HG03097 (cell line): ENCODE data around the gene ATP13A3.

Experiments
- ATAC-seq: cut with Tn5 transposase; IDR thresholded peaks from one replicate; pipeline ENCODE4 v1.9.1; 2021; ENCODE audit not compliant: unreplicated experiment, low FRiP score

Gene ATP13A3

GRCh38 chr3:194481103-194481502, 5.7 kb downstream of the ATP13A3 start:
- ATAC-seq: no peak

- no peak for ATAC-seq
These were observed 10.0 kb downstream of the ATP13A3 start for GRCh38 chr3:194476784-194477183.

GRCh38 chr3:194475978-194476377, 10.8 kb downstream of the ATP13A3 start:
- ATAC-seq: no peak

GRCh38 chr3:194475138-194475932, 11.5 kb downstream of the ATP13A3 start:
- no peak for ATAC-seq

- ATAC-seq: no peak
These were observed 12.1 kb downstream of the ATP13A3 start for GRCh38 chr3:194474675-194475074.

- no peak for ATAC-seq
These were observed 14.4 kb downstream of the ATP13A3 start for GRCh38 chr3:194472290-194472920.

GRCh38 chr3:194471863-194472262, 14.9 kb downstream of the ATP13A3 start:
- no peak for ATAC-seq

- ATAC-seq: no peak
These were observed 16.2 kb downstream of the ATP13A3 start for GRCh38 chr3:194470615-194471014.

GRCh38 chr3:194469977-194470376, 16.8 kb downstream of the ATP13A3 start:
- no peak for ATAC-seq

GRCh38 chr3:194468086-194468485, 18.7 kb downstream of the ATP13A3 start:
- no peak for ATAC-seq

GRCh38 chr3:194466761-194467356, 19.9 kb downstream of the ATP13A3 start:
- ATAC-seq: no peak

- ATAC-seq: no peak
These were observed 20.8 kb downstream of the ATP13A3 start for GRCh38 chr3:194465920-194466570.

- no peak for ATAC-seq
These were observed 21.6 kb downstream of the ATP13A3 start for GRCh38 chr3:194465246-194465645.

- no peak for ATAC-seq
These were observed 22.1 kb downstream of the ATP13A3 start for GRCh38 chr3:194464692-194465091.

GRCh38 chr3:194462936-194463335, 23.9 kb downstream of the ATP13A3 start:
- no peak for ATAC-seq

- no peak for ATAC-seq
These were observed 26.2 kb downstream of the ATP13A3 start for GRCh38 chr3:194460566-194460965.

GRCh38 chr3:194458131-194458530, 28.7 kb downstream of the ATP13A3 start:
- ATAC-seq: no peak

- ATAC-seq: no peak
These were observed 31.3 kb downstream of the ATP13A3 start for GRCh38 chr3:194455481-194455880.

GRCh38 chr3:194450341-194450740, 36.5 kb downstream of the ATP13A3 start:
- ATAC-seq: no peak

GRCh38 chr3:194449913-194450312, 36.9 kb downstream of the ATP13A3 start:
- no peak for ATAC-seq

GRCh38 chr3:194447657-194448056, 39.1 kb downstream of the ATP13A3 start:
- no peak for ATAC-seq
